ENCODE results near the gene MUC4. TPM values are rescaled to one million over a fixed set of nuclear protein-coding genes. Genes with fewer than 3 reads are reported as not detected.

Gene MUC4
- total and polyA plus RNA-seq, 2 of the 4 experiments (the other 2 are of a cell fraction) = not detected

DNA sequence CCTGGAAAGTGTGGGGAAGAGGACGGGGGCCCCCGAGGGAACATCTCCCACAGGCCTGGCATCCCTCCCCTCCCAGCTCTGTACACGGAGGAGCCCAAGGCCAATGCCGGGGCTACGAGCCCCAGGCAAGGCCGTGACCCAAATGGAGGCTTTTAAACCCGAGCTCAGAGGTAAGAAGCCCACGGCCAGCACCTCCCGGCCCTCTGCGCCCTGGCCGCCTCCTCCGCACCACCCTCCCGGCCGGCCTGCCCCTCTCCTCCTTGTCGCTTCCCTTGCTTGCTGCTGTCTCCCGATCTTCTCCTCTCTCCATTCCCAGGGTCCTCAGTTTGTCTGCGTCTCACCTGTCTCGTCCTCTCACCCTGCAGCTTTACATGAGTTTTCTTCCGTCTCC is 1.3 kb downstream of the MUC4 start:
- Histone ChIP-seq H4K91ac (ENCODE audit: insufficient read depth, low read depth, low read length) (no peak overlapping the region), H4K5ac (ENCODE audit: low read depth, low read length) (no peak overlapping the region), H2BK20ac (ENCODE audit: low read depth, low read length) (no peak overlapping the region), H3K56ac (ENCODE audit: extremely low read depth, insufficient read depth, low read length) (no peak overlapping the region), H3K27me3 (ENCODE audit: control insufficient read depth, insufficient read depth, low read length) (peaks cover 49% of the 10 kb centered on the region), H3K36me3 (ENCODE audit: control insufficient read depth, insufficient read depth, low read length) (no peaks in the 10 kb centered on the region), H3K4me3 (ENCODE audit: insufficient read depth, low read depth, low read length) (no peak overlapping the region), H3K14ac (replicated peaks; ENCODE audit: low read depth, low read length) (no peak overlapping the region), H3K18ac (ENCODE audit: low read depth, low read length) (no peak overlapping the region), H4K8ac (ENCODE audit: low read depth in 2 of 2, low read length in 2 of 2) (no peak overlapping the region), H2BK15ac (ENCODE audit: low read depth, low read length) (no peak overlapping the region), H3K9me1 (ENCODE audit: insufficient read depth, low read length) (no peaks in the 10 kb centered on the region), H3K4me2 (ENCODE audit: low read depth, low read length) (no peak overlapping the region), H3K4me1 (ENCODE audit: control insufficient read depth, insufficient read depth, low read length) (no peaks in the 10 kb centered on the region), H3K4ac (ENCODE audit: low read depth, low read length) (no peak overlapping the region), H3K27ac (ENCODE audit: insufficient read depth, low read length) (no peak overlapping the region), H3K9me3 (ENCODE audit: control insufficient read depth, insufficient read depth, low read length) (no peaks in the 10 kb centered on the region), H4K20me1 (ENCODE audit: insufficient read depth, low read length) (no peaks in the 10 kb centered on the region), H2AK5ac (ENCODE audit: low read depth, low read length) (no peak overlapping the region), H2BK5ac (ENCODE audit: low read depth, low read length, poor library complexity, severe bottlenecking) (no peak overlapping the region), H3K9ac (ENCODE audit: low read depth, low read length) (no peak overlapping the region), H3K79me1 (ENCODE audit: low read depth in 1 of 2, low read length in 2 of 2) (no peaks in the 10 kb centered on the region), H3K23ac (ENCODE audit: low read depth, low read length) (no peak overlapping the region), H2AFZ (replicated peaks; ENCODE audit: low read length, poor library complexity) (no peak overlapping the region), H2AK9ac (replicated peaks; ENCODE audit: low read depth, low read length, poor library complexity) (no peak overlapping the region), H2BK120ac (ENCODE audit: low read depth, low read length) (no peak overlapping the region)
- intact Hi-C loops (cut with micrococcal nuclease) = no loop called here
- TF ChIP-seq FOS (IDR thresholded peaks at IDR 0.05; ENCODE audit: low read depth, low read length) (no peak), POLR2A (IDR thresholded peaks at IDR 0.05; ENCODE audit: low read depth, low read length) (no peak), MAFK (IDR thresholded peaks at IDR 0.05; ENCODE audit: low read depth, low read length) (no peak), MXI1 (IDR thresholded peaks at IDR 0.05; ENCODE audit: borderline replicate concordance, low read depth, low read length) (no peak), RFX5 (IDR thresholded peaks at IDR 0.05; ENCODE audit: low read depth, low read length) (no peak), SMC3 (IDR thresholded peaks at IDR 0.05; ENCODE audit: low read depth, low read length) (no peak), CHD1 (IDR thresholded peaks at IDR 0.05; ENCODE audit: low read depth, low read length) (no peak), NFE2L2 (IDR thresholded peaks at IDR 0.05; ENCODE audit: low read depth, low read length) (no peak), CEBPB (IDR thresholded peaks at IDR 0.05; ENCODE audit: low read depth, low read length) (no peak), BHLHE40 (IDR thresholded peaks at IDR 0.05; ENCODE audit: low read depth, low read length) (no peak), RAD21 (IDR thresholded peaks at IDR 0.05; ENCODE audit: low read length) (no peak), RCOR1 (IDR thresholded peaks at IDR 0.05; ENCODE audit: insufficient replicate concordance, low read length) (no peak)
- TF ChIP-seq, protein P1, sequence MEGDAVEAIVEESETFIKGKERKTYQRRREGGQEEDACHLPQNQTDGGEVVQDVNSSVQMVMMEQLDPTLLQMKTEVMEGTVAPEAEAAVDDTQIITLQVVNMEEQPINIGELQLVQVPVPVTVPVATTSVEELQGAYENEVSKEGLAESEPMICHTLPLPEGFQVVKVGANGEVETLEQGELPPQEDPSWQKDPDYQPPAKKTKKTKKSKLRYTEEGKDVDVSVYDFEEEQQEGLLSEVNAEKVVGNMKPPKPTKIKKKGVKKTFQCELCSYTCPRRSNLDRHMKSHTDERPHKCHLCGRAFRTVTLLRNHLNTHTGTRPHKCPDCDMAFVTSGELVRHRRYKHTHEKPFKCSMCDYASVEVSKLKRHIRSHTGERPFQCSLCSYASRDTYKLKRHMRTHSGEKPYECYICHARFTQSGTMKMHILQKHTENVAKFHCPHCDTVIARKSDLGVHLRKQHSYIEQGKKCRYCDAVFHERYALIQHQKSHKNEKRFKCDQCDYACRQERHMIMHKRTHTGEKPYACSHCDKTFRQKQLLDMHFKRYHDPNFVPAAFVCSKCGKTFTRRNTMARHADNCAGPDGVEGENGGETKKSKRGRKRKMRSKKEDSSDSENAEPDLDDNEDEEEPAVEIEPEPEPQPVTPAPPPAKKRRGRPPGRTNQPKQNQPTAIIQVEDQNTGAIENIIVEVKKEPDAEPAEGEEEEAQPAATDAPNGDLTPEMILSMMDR (conservative IDR thresholded peaks at IDR 0.05; ENCODE audit: low read depth, low read length) = no peak
- TF ChIP-seq, protein P2, sequence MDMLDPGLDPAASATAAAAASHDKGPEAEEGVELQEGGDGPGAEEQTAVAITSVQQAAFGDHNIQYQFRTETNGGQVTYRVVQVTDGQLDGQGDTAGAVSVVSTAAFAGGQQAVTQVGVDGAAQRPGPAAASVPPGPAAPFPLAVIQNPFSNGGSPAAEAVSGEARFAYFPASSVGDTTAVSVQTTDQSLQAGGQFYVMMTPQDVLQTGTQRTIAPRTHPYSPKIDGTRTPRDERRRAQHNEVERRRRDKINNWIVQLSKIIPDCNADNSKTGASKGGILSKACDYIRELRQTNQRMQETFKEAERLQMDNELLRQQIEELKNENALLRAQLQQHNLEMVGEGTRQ (IDR thresholded peaks at IDR 0.05; ENCODE audit: low read depth, low read length) = no peak
- in situ Hi-C loops (cut with MboI; ENCODE audit: low sequenced_read_pairs) = no loop called here
- WGBS, 2 experiments (ENCODE audit: extremely low coverage in 2 of 2, insufficient read length in 1 of 2) = 75% methylated on average over 2 of the region's 19 CpGs; no CpG with 5 or more reads in 1 of the 2 experiments
- ChIA-PET CTCF (no interaction called here), POLR2A (ENCODE audit: unreplicated experiment) (no interaction called here)
- ATAC-seq (ENCODE audit: low read depth) (no peak; the same call in 1 of the 2 replicates), DNase-seq (no peak)
- BruUV-seq (replicated peaks) = no TSS peak
- dilution Hi-C loops (cut with HindIII; ENCODE audit: low sequenced_read_pairs, unreplicated experiment) = no loop called here

All from IMR-90 (cell line).